K562 (cell line): ENCODE measurements around the gene SMAD1. TPM values are rescaled to one million over a fixed set of nuclear protein-coding genes. Genes with fewer than 3 reads are reported as not detected.

ENCODE experiments used
- ESRRB ChIP-seq: fragments of 250-450 bp; sonication (Bioruptor Pico); IDR thresholded peaks from 2 replicates; pipeline ENCODE4 v1.5.0; 2020; ENCODE audit warnings: mild to moderate bottlenecking, moderate library complexity, borderline replicate concordance
- GABPA ChIP-seq: fragments of 200-800 bp; sonication (Bioruptor generic); conservative IDR thresholded peaks from 2 replicates; pipeline ENCODE4 v1.6.1; 2016; ENCODE audit warnings: low read depth, missing genetic modification characterization, missing compliant biosample characterization
- HMBOX1 ChIP-seq: sonication (generic); IDR thresholded peaks from 2 replicates; pipeline ENCODE4 v1.6.1; 2016
- MCM7 ChIP-seq, 2 experiments: fragments of 450-650 bp; IDR thresholded peaks; 2 replicates each; pipeline ENCODE4 v1.6.1; 2016 to 2018
- NFATC3 ChIP-seq: fragments of 450-650 bp; IDR thresholded peaks from 2 replicates; pipeline ENCODE4 v1.6.1; 2017; ENCODE audit warnings: mild to moderate bottlenecking
- OTX1 ChIP-seq: fragments of 450-650 bp; formaldehyde crosslinking; IDR thresholded peaks from 2 replicates; pipeline ENCODE4 v1.4.0; 2022; ENCODE audit warnings: mild to moderate bottlenecking
- TAL1 ChIP-seq: fragments of 450-650 bp; IDR thresholded peaks from 2 replicates; pipeline ENCODE4 v1.6.1; 2016; ENCODE audit warnings: mild to moderate bottlenecking
- ZNF121 ChIP-seq: sonication (generic); formaldehyde crosslinking; conservative IDR thresholded peaks from 2 replicates; pipeline ENCODE4 v1.8.0; 2022; ENCODE audit warnings: missing genetic modification reagents
- ZNF589 ChIP-seq: fragments of 200-800 bp; sonication (Bioruptor generic); IDR thresholded peaks from 2 replicates; pipeline ENCODE4 v1.6.1; 2016; ENCODE audit warnings: low read depth, missing genetic modification characterization, missing compliant biosample characterization
- polyA plus RNA-seq, 8 experiments: library from polyadenylated mRNA; depleted of rRNA in 4 of 8; stranded (reverse) in 5 of 8; unstranded in 3 of 8; fragments of >200 nt; fragmentation: Nextera tagmentation in 2 of 8; fragmentation: Illumina TruSeq in 1 of 8; extraction: Ambion mirVana in 2 of 8; extraction: Trizol in 1 of 8; gene quantifications; 2 replicates each; pipeline versions ENCODE4 v1.2.1 to v1.2.3, GENCODE V29; 2011 to 2014; ENCODE audit warnings: inconsistent platforms in 1 of 8, missing spikeins in 1 of 8
- total RNA-seq, 7 experiments: library from RNA; depleted of rRNA in 6 of 7; stranded (reverse); fragments of >200 nt in 6 of 7; fragmentation: Illumina TruSeq in 2 of 7; extraction: Trizol in 2 of 7; gene quantifications; 2 replicates each; pipeline versions ENCODE4 v1.2.1 to v1.2.3, GENCODE V29; 2011 to 2021; ENCODE audit warnings: low replicate concordance in 1 of 7
- TF ChIP-seq, protein P1 (sequence below): fragments of 450-650 bp; formaldehyde crosslinking; conservative IDR thresholded peaks from 2 replicates; pipeline ENCODE4 v1.4.0; 2022; ENCODE audit warnings: mild to moderate bottlenecking, missing genetic modification characterization
- TF ChIP-seq, protein P2 (sequence below): fragments of 450-650 bp; IDR thresholded peaks from 2 replicates; pipeline ENCODE4 v1.6.1; 2016; ENCODE audit warnings: missing biosample characterization, missing genetic modification characterization

The SMAD1 gene
- total and polyA plus RNA-seq, 9 of the 15 experiments (the other 6 are each of a cell fraction or from before 2014, with no cell fraction given) = 0.05 to 0.54 (median 0.21) TPM; not detected in 3

DNA sequence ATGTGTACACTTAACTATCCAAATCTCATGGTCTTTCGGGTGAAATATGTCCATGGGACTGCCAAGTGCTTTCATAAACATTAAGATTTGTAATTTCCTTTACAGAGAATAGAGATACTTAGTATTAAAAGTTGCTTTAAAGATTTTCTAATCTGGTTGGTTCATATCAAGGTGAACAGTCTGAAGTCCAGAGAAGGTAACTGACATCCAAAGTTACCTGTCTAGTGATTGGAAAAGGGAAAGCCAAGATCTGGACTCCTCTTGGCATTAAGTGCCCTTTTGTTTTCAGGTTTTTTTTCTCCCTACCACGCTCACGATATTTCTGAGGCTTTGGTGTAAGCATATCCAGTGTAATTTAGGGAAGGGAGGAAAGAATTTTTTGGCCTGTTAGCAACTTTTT, 5.0 kb downstream of the SMAD1 start (continued):
- TF ChIP-seq ZNF589 (CRISPR knock-in tag) (no peak), GABPA (tag) (no peak), HMBOX1 (no peak), OTX1 (CRISPR knock-in tag) (no peak), MCM7 (IDR thresholded peaks at IDR 0.05) (no peak), ESRRB (CRISPR knock-in tag) (no peak), TAL1 (no peak), NFATC3 (no peak), ZNF121 (CRISPR knock-in tag) (no peak)
- TF ChIP-seq, protein P1, sequence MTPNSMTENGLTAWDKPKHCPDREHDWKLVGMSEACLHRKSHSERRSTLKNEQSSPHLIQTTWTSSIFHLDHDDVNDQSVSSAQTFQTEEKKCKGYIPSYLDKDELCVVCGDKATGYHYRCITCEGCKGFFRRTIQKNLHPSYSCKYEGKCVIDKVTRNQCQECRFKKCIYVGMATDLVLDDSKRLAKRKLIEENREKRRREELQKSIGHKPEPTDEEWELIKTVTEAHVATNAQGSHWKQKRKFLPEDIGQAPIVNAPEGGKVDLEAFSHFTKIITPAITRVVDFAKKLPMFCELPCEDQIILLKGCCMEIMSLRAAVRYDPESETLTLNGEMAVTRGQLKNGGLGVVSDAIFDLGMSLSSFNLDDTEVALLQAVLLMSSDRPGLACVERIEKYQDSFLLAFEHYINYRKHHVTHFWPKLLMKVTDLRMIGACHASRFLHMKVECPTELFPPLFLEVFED = no peak
- TF ChIP-seq, protein P2, sequence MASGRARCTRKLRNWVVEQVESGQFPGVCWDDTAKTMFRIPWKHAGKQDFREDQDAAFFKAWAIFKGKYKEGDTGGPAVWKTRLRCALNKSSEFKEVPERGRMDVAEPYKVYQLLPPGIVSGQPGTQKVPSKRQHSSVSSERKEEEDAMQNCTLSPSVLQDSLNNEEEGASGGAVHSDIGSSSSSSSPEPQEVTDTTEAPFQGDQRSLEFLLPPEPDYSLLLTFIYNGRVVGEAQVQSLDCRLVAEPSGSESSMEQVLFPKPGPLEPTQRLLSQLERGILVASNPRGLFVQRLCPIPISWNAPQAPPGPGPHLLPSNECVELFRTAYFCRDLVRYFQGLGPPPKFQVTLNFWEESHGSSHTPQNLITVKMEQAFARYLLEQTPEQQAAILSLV = no peak
